ENCODE results near the gene BMP8B.

Gene BMP8B

DNA sequence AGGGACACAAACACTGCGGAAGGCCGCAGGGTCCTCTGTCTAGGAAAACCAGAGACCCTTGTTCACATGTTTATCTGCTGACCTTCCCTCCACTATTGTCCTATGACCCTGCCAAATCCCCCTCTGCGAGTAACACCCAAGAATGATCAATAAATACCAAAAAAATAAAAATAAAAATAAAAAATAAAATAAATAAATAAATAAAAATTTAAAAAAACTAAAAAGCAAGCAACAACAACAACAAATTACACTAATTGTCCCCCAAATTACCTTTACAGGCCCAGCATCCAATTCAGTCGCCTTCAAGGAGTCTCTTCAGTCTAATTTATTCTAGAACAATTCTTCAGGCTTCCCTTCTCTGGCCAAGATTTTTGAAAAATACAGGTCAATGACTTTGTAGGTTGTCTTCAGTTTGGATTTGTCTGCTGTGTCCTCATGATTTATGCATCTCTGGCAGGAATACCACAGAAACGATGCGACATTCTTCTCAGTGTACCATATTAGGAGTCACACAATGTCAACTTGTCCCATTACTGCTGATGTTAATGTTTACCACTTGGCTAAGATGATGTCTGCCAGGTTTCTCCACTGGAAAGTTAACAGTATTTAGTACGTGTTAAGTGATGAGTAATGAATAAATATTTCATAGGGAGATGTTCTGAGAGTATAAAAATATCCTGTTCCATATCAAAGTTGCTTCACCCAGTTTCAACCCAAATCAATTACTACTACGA, 20.3 kb upstream of the BMP8B start:
- Histone ChIP-seq H3K4me2 (ENCODE audit: low read depth, low read length, poor library complexity, severe bottlenecking) (no peak overlapping the region), H3K27ac (ENCODE audit: low read depth, low read length) (no peak overlapping the region), H4K20me1 (ENCODE audit: low read depth, low read length) (no peaks in the 10 kb centered on the region), H3K79me2 (ENCODE audit: insufficient read depth, low read length) (no peaks in the 10 kb centered on the region), H2AFZ (ENCODE audit: low read depth, low read length, severe bottlenecking) (no peak overlapping the region), H3K36me3 (ENCODE audit: low read length) (peaks cover 8% of the 10 kb centered on the region; the same call in 1 of the 2 replicates), H3K9me2 (replicated peaks; ENCODE audit: insufficient read depth, low read length) (no peaks in the 10 kb centered on the region), H3F3A (ENCODE audit: insufficient read depth) (no peaks in the 10 kb centered on the region), H3K9me3 (ENCODE audit: insufficient read depth, low read length) (no peaks in the 10 kb centered on the region), H3K27me3 (ENCODE audit: low read length) (no peaks in the 10 kb centered on the region), H3K9ac (ENCODE audit: low read length) (no peak overlapping the region), H3K4me3 (ENCODE audit: insufficient read depth, low read length, poor library complexity, severe bottlenecking) (no peak overlapping the region)
- no peak for TF ChIP-seq EZH2phosphoT487 (conservative IDR thresholded peaks at IDR 0.05; ENCODE audit: low read length)
- TF ChIP-seq, protein P1, sequence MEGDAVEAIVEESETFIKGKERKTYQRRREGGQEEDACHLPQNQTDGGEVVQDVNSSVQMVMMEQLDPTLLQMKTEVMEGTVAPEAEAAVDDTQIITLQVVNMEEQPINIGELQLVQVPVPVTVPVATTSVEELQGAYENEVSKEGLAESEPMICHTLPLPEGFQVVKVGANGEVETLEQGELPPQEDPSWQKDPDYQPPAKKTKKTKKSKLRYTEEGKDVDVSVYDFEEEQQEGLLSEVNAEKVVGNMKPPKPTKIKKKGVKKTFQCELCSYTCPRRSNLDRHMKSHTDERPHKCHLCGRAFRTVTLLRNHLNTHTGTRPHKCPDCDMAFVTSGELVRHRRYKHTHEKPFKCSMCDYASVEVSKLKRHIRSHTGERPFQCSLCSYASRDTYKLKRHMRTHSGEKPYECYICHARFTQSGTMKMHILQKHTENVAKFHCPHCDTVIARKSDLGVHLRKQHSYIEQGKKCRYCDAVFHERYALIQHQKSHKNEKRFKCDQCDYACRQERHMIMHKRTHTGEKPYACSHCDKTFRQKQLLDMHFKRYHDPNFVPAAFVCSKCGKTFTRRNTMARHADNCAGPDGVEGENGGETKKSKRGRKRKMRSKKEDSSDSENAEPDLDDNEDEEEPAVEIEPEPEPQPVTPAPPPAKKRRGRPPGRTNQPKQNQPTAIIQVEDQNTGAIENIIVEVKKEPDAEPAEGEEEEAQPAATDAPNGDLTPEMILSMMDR (IDR thresholded peaks at IDR 0.05; ENCODE audit: insufficient read depth, low read length, poor library complexity, severe bottlenecking): no peak

DNA sequence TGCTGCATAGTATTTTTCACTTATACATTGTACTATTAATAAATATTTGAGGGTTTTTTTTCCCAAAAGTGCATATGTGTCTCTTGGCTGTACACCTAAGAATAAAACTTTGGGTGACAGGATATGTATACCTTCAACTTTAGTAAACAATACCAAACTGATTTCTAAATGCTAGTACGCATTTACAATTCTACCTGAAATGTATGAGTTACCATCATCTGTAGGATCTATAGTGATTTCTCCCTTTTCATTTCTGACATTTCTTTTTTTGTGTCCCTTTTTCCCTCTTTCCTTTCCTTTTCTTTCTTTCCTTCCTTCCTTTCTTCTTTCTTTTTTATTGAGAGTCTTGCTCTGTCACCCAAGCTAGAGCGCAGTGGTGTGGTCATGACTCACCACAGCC, 16.7 kb upstream of the BMP8B start:
- Histone ChIP-seq H3F3A (ENCODE audit: insufficient read depth) (no peaks in the 10 kb centered on the region), H3K9me2 (replicated peaks; ENCODE audit: insufficient read depth, low read length) (no peaks in the 10 kb centered on the region), H3K9me3 (ENCODE audit: insufficient read depth, low read length) (no peaks in the 10 kb centered on the region), H2AFZ (ENCODE audit: low read depth, low read length, severe bottlenecking) (no peak overlapping the region), H3K79me2 (ENCODE audit: insufficient read depth, low read length) (no peaks in the 10 kb centered on the region), H3K4me2 (ENCODE audit: low read depth, low read length, poor library complexity, severe bottlenecking) (no peak overlapping the region), H4K20me1 (ENCODE audit: low read depth, low read length) (no peaks in the 10 kb centered on the region), H3K4me3 (ENCODE audit: insufficient read depth, low read length, poor library complexity, severe bottlenecking) (no peak overlapping the region), H3K27me3 (ENCODE audit: low read length) (no peaks in the 10 kb centered on the region), H3K36me3 (ENCODE audit: low read length) (peaks cover 8% of the 10 kb centered on the region; the same call in 1 of the 2 replicates), H3K9ac (ENCODE audit: low read length) (no peak overlapping the region), H3K27ac (ENCODE audit: low read depth, low read length) (no peak overlapping the region)
- TF ChIP-seq, protein P1 (IDR thresholded peaks at IDR 0.05; ENCODE audit: insufficient read depth, low read length, poor library complexity, severe bottlenecking): no peak
- TF ChIP-seq EZH2phosphoT487 (conservative IDR thresholded peaks at IDR 0.05; ENCODE audit: low read length): no peak

GRCh38 chr1:39802496-39803260, 14.0 kb upstream of the BMP8B start:
- H4K20me1 ChIP-seq (ENCODE audit: low read depth, low read length): no peaks in the 10 kb centered on the region
- peaks cover 8% of the 10 kb centered on the region; the same call in 1 of the 2 replicates for H3K36me3 ChIP-seq (ENCODE audit: low read length)
- no peak overlapping the region for H3K27ac ChIP-seq (ENCODE audit: low read depth, low read length)
- H2AFZ ChIP-seq (ENCODE audit: low read depth, low read length, severe bottlenecking): no peak overlapping the region
- TF ChIP-seq EZH2phosphoT487 (conservative IDR thresholded peaks at IDR 0.05; ENCODE audit: low read length): no peak
- TF ChIP-seq, protein P1 (IDR thresholded peaks at IDR 0.05; ENCODE audit: insufficient read depth, low read length, poor library complexity, severe bottlenecking): no peak
- no peaks in the 10 kb centered on the region for H3K79me2 ChIP-seq (ENCODE audit: insufficient read depth, low read length)
- no peaks in the 10 kb centered on the region for H3K27me3 ChIP-seq (ENCODE audit: low read length)
- no peaks in the 10 kb centered on the region for H3K9me3 ChIP-seq (ENCODE audit: insufficient read depth, low read length)
- H3K4me2 ChIP-seq (ENCODE audit: low read depth, low read length, poor library complexity, severe bottlenecking): no peak overlapping the region
- no peaks in the 10 kb centered on the region for H3F3A ChIP-seq (ENCODE audit: insufficient read depth)
- no peak overlapping the region for H3K4me3 ChIP-seq (ENCODE audit: insufficient read depth, low read length, poor library complexity, severe bottlenecking)
- H3K9ac ChIP-seq (ENCODE audit: low read length): no peak overlapping the region
- H3K9me2 ChIP-seq (replicated peaks; ENCODE audit: insufficient read depth, low read length): no peaks in the 10 kb centered on the region

Measured in SU-DHL-6 (cell line).